Liver (tissue), 9 donors: Measurements from ENCODE around the gene CHD5. TPM values are rescaled to one million over a fixed set of nuclear protein-coding genes. Genes with fewer than 3 reads are reported as not detected.

Experiments used
- DNase-seq: peaks from one replicate; pipeline ENCODE4 v3.0.0-alpha.2; 2017; ENCODE audit warnings: low spot score
- H3K27ac ChIP-seq, 2 donors: one replicate each; pipeline ENCODE4 v1.7.0; 2013; ENCODE audit warnings: inconsistent platforms in 2 of 2, low read length in 2 of 2, control low read depth in 1 of 2, low read depth in 1 of 2, mild to moderate bottlenecking in 1 of 2
- H3K27me3 ChIP-seq, 4 donors: one replicate each; pipeline versions ENCODE4 v1.6.1 to v1.7.0; 2013; ENCODE audit warnings: low read length in 3 of 4, inconsistent platforms in 1 of 4, mild to moderate bottlenecking in 1 of 4, moderate library complexity in 1 of 4; ENCODE audit not compliant: control insufficient read depth in 4 of 4, insufficient read depth in 4 of 4
- H3K36me3 ChIP-seq, 4 donors: one replicate each; pipeline versions ENCODE4 v1.6.1 to v1.7.0; 2013; ENCODE audit warnings: low read length in 3 of 4, mild to moderate bottlenecking in 3 of 4, low read depth in 1 of 4, moderate library complexity in 1 of 4; ENCODE audit not compliant: control insufficient read depth in 4 of 4, insufficient read depth in 3 of 4
- H3K4me1 ChIP-seq, 4 donors: one replicate each; pipeline versions ENCODE4 v1.6.1 to v1.7.0; 2013; ENCODE audit warnings: low read length in 3 of 4, mild to moderate bottlenecking in 3 of 4, moderate library complexity in 1 of 4; ENCODE audit not compliant: control insufficient read depth in 4 of 4, insufficient read depth in 4 of 4
- H3K4me3 ChIP-seq, 3 donors: one replicate each; pipeline versions ENCODE4 v1.6.1 to v1.7.0; 2013; ENCODE audit warnings: low read length in 3 of 3, control low read depth in 1 of 3, low read depth in 1 of 3, mild to moderate bottlenecking in 1 of 3
- H3K9ac ChIP-seq, 2 donors: one replicate each; pipeline ENCODE4 v1.7.0; 2013; ENCODE audit warnings: low read length in 2 of 2, mild to moderate bottlenecking in 2 of 2, moderate library complexity in 2 of 2, control low read depth in 1 of 2, low read depth in 1 of 2
- H3K9me3 ChIP-seq, 4 donors: one replicate each; pipeline versions ENCODE4 v1.6.1 to v1.7.0; 2013; ENCODE audit warnings: low read length in 3 of 4; ENCODE audit not compliant: control insufficient read depth in 4 of 4
- ATF3 ChIP-seq: IDR thresholded peaks from 2 replicates; pipeline ENCODE4 v1.6.1; 2016; ENCODE audit warnings: antibody characterized with exemption
- EGR1 ChIP-seq, 2 donors: IDR thresholded peaks; 2 replicates each; pipeline ENCODE4 v1.6.1; 2016 to 2018; ENCODE audit warnings: antibody characterized with exemption in 2 of 2, low read depth in 2 of 2
- FOXA1 ChIP-seq: IDR thresholded peaks from 2 replicates; pipeline ENCODE4 v1.6.1; 2016; ENCODE audit warnings: antibody characterized with exemption
- FOXA2 ChIP-seq: IDR thresholded peaks from 2 replicates; pipeline ENCODE4 v1.6.1; 2016; ENCODE audit warnings: antibody characterized with exemption
- HNF4G ChIP-seq: IDR thresholded peaks from 2 replicates; pipeline ENCODE4 v1.6.1; 2016; ENCODE audit warnings: antibody characterized with exemption
- JUND ChIP-seq, 2 donors: IDR thresholded peaks; 2 replicates each; pipeline ENCODE4 v1.6.1; 2016; ENCODE audit warnings: antibody characterized with exemption in 2 of 2
- NR2F2 ChIP-seq: IDR thresholded peaks from 2 replicates; pipeline ENCODE4 v1.6.1; 2016; ENCODE audit warnings: antibody characterized with exemption
- RAD21 ChIP-seq, 2 donors: IDR thresholded peaks; 2 replicates each; pipeline ENCODE4 v1.6.1; 2016; ENCODE audit warnings: antibody characterized with exemption in 2 of 2, mild to moderate bottlenecking in 2 of 2
- REST ChIP-seq: IDR thresholded peaks from 2 replicates; pipeline ENCODE4 v1.6.1; 2016; ENCODE audit warnings: antibody characterized with exemption, mild to moderate bottlenecking
- RXRA ChIP-seq, 2 donors: IDR thresholded peaks; 2 replicates each; pipeline ENCODE4 v1.6.1; 2017 to 2018; ENCODE audit warnings: antibody characterized with exemption in 2 of 2, mild to moderate bottlenecking in 1 of 2
- SP1 ChIP-seq: IDR thresholded peaks from 2 replicates; pipeline ENCODE4 v1.6.1; 2018; ENCODE audit warnings: antibody characterized with exemption, mild to moderate bottlenecking
- TAF1 ChIP-seq: conservative IDR thresholded peaks from 2 replicates; pipeline ENCODE4 v1.6.1; 2016; ENCODE audit warnings: antibody characterized with exemption, mild to moderate bottlenecking
- YY1 ChIP-seq: IDR thresholded peaks from 2 replicates; pipeline ENCODE4 v1.6.1; 2016; ENCODE audit warnings: antibody characterized with exemption, mild to moderate bottlenecking
- WGBS: extraction: QIAGEN DNeasy Blood & Tissue Kit; methylation state at CpG from one replicate; pipeline ENCODE4 v1.1.7; 2013; 5-methylcytosine and 5-hydroxymethylcytosine counted together
- polyA plus RNA-seq, 2 donors: library from polyadenylated mRNA; stranded (reverse) in 1 of 2; unstranded in 1 of 2; fragments of 200-250 nt in 1 of 2; fragments of >200 nt in 1 of 2; fragmentation: Nextera tagmentation in 1 of 2; extraction: Ambion mirVana in 1 of 2; gene quantifications; one replicate each; pipeline versions ENCODE4 v1.2.1 to v1.2.3, GENCODE V29; 2013 to 2015
- total RNA-seq, 2 donors: library from RNA; depleted of rRNA; stranded (reverse); fragments of >200 nt; gene quantifications; one replicate each; pipeline ENCODE4 v1.2.3, GENCODE V29; 2014
- TF ChIP-seq, protein P1 (sequence below): fragments of 150-350 bp; IDR thresholded peaks from 2 replicates; pipeline ENCODE4 v1.5.1; 2017; ENCODE audit warnings: improper control_type of control experiment, low read depth, low read length; ENCODE audit not compliant: missing input control
- donor health status: healthy.
- donor health status: healthy.
- donor health status: healthy.
- donor health status: healthy.
- donor health status: healthy.

Gene CHD5
- total and polyA plus RNA-seq, 4 donors: under 0.01 to 0.08 TPM; not detected in 2

- Histone ChIP-seq H3K4me1 (no peaks in the 10 kb centered on the region), H3K27ac (no peak overlapping the region), H3K4me3 (no peak overlapping the region), H3K36me3 (no peaks in the 10 kb centered on the region), H3K27me3 (no peaks in the 10 kb centered on the region), H3K9me3 (no peaks in the 10 kb centered on the region), H3K9ac (no peak overlapping the region)
- no peak for TF ChIP-seq RXRA (IDR thresholded peaks at IDR 0.05)
- TF ChIP-seq REST: no peak
- TF ChIP-seq ATF3: no peak
- TF ChIP-seq TAF1: no peak
- TF ChIP-seq SP1: no peak
- no peak for TF ChIP-seq EGR1 (IDR thresholded peaks at IDR 0.05; ENCODE audit: low read depth in 2 of 2)
- DNase-seq: no peak
- 86% methylated on average over 24 of the region's 24 CpGs for WGBS
Measured at GRCh38 chr1:6098303-6099215, 81.6 kb downstream of the CHD5 start.

DNA sequence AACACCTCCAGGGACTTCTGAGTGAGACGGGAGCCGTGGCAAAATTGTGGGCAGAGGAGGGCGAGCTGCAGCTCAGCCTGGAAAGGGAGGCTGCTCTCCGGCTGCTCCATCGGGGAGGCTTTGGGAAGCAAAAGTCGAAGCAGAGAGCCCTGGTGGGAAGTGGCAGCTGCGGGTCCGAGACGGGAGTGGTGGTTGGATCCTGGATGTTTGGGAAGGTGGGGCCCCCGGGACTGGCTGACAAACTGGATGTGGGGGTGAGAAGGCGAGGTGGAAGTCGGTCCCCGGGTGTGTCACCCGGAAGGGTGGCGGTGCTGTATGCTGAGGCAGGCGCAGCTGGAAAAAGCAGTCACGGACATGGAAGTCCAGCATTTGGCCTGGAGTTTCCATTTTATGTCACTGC is 82.3 kb downstream of the CHD5 start:
- H3K27ac ChIP-seq: no peak overlapping the region
- no peak overlapping the region for H3K4me3 ChIP-seq
- H3K9ac ChIP-seq: no peak overlapping the region
- WGBS: 80% methylated on average over 17 of the region's 17 CpGs
- TF ChIP-seq HNF4G (no peak), JUND (IDR thresholded peaks at IDR 0.05) (no peak), FOXA1 (no peak), RAD21 (IDR thresholded peaks at IDR 0.05) (no peak), FOXA2 (no peak), SP1 (no peak), TAF1 (no peak), RXRA (IDR thresholded peaks at IDR 0.05) (no peak), ATF3 (no peak), YY1 (no peak), NR2F2 (no peak)
- TF ChIP-seq, protein P1, sequence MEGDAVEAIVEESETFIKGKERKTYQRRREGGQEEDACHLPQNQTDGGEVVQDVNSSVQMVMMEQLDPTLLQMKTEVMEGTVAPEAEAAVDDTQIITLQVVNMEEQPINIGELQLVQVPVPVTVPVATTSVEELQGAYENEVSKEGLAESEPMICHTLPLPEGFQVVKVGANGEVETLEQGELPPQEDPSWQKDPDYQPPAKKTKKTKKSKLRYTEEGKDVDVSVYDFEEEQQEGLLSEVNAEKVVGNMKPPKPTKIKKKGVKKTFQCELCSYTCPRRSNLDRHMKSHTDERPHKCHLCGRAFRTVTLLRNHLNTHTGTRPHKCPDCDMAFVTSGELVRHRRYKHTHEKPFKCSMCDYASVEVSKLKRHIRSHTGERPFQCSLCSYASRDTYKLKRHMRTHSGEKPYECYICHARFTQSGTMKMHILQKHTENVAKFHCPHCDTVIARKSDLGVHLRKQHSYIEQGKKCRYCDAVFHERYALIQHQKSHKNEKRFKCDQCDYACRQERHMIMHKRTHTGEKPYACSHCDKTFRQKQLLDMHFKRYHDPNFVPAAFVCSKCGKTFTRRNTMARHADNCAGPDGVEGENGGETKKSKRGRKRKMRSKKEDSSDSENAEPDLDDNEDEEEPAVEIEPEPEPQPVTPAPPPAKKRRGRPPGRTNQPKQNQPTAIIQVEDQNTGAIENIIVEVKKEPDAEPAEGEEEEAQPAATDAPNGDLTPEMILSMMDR: no peak
- no peaks in the 10 kb centered on the region for H3K4me1 ChIP-seq
- no peaks in the 10 kb centered on the region for H3K36me3 ChIP-seq
- no peak for DNase-seq
- no peaks in the 10 kb centered on the region for H3K9me3 ChIP-seq
- no peaks in the 10 kb centered on the region for H3K27me3 ChIP-seq
